HG03342 (cell line): ENCODE measurements around the gene ST6GALNAC6.

ENCODE experiments used
- ATAC-seq: cut with Tn5 transposase; IDR thresholded peaks from one replicate; pipeline ENCODE4 v1.9.1; 2021; ENCODE audit warnings: mild to moderate bottlenecking, moderate library complexity; ENCODE audit not compliant: unreplicated experiment

ST6GALNAC6 gene

DNA sequence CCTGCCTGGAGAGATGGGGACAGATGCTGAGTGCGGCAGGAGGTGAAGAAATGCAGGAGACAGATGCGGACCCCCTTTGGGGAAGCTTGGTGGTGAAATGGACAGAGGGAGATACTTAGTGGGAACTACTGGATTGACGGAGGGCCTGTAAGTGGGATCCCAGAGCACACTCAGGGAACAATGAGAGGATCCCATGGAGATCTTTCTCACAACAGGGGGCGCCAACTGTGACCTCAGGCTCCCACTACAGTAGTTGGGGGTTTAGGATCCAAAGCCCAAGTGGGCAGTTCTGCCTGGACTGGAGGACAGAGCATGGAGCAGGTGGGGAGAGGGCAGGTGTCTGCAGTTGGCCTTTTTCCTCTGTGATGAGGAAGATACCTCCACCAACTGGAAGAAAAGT lies 34.8 kb upstream of the ST6GALNAC6 start:
- ATAC-seq, result no peak

- no peak for ATAC-seq
These were observed 31.9 kb upstream of the ST6GALNAC6 start for GRCh38 chr9:127931092-127931881.

DNA sequence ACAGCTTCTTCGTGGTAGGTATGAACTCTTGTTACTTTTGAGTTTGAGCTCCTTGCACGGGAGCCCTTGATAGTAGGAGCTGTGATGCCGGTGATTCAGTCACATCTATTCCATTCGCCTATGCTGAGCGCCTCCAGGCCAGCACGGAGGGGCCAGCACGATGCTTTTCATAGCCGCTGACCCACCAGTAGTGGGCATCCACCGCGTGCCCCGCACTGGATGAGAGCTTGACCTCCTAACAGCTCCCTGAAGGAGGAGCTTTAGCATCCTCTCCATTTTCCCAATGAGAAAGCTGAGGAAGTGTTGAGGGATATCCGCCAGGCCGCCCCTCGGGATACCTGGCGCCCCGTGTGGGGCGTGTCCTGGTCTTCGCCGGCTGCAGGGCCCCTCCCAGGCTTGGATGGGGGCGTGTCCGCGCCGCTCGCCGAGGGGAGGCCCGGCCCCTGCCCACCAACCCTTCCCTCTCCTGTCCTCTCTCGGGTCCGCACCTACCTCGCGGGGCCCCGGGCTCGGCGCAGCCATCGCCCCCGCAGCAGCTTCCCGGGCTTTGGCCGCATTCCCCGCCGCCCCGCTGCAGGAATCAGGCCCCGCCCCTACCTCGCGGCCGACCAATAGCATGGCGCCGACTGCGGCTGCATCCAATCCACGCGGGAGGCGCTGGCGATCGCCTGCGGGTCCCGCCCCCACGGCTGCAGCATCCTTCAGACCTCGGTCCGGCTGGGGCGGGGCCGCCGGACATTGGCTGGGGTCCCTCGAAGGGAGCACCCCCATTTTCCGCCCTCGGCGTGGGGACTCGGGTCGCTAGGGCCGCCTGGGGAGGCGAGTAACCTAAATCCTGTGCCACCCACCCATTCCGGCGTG lies 31.1 kb upstream of the ST6GALNAC6 start, which contains the start of gene PIP5KL1:
TSS of gene PIP5KL1 (minus strand) at position 547 of the 861 bp plus-strand sequence. CDS start at position 522, 25 bp downstream.
- ATAC-seq, result peak; percentile 73

GRCh38 chr9:127929625-127929979 lies 30.2 kb upstream of the ST6GALNAC6 start:
- no peak for ATAC-seq

DNA sequence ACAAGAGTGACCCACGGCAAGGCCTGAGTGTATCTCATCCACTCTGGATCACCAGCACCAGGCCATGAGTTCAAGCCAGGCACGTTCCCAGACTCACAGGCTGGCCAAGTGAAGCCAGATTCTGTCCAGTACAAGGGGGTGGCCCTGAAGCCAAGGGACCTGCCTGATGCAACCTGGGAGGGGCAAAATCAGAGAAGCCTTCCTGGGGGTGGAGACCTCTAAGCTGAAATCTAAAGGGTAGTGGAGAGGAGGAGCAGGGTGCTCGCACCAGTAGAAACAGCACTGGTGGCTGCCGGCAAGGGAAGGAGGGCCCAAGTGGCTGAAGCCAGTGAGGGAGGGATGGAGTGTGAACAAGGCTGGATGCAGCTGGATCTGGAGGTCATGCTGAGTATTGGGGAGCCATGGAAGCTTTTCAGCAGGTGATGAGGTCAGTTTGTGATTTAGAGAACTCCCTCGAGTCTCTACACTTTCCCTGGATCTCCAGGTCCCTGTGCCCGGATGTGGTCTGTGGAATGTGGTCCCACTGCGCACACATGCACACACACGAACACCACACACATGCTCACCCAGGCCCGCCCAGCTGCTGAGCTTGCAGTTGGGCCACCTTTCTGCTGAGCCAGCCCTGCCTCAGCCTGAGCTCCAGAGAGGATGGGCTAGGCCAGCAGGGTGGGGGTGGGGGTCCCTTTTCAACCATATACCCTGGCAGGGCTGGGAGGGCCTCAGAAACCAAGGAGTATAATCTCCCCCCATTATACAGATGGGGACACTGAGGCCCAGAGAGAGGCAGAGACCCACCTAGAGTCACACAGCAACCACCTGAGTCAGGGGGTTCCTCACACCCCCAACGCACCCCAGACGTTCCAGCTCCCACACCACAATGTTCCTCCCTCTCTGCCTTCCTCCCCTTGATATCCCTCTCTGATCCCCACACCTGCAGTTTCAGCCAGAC lies 29.5 kb upstream of the ST6GALNAC6 start:
- ATAC-seq, result no peak

DNA sequence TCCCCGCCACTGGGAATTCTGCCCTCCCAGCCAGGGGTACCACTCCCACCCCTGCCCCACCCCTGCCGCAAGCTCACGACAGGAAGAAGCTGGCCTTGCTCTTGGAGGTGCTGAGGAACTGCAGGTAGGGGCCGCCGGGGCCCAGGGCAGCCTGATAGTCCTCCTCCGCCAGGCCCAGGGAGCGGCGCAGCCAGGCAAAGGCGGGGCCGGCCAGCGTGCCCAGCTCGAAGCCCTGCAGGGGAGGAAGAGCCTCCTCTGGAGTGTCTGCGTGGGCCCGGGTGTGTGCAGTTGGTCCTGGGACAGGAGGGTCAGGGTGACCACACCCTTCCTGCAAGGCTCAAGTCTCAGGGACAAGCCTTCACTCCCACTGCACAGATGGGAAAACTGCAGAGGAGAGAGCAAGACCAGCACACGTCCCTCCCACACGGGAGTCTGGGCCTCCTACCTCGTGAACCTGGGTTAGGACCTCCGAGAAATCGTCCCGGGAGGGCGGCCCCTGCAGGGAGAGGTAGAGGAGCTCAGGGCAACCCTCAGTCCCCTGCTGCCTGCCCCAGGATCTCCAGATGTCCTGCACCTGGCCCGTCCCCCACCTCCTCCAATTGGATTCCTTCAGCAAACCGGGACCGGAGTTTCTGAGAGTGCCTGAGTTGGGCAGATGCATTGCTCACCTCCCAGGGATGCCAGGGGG lies 28.7 kb upstream of the ST6GALNAC6 start:
- no peak for ATAC-seq

DNA sequence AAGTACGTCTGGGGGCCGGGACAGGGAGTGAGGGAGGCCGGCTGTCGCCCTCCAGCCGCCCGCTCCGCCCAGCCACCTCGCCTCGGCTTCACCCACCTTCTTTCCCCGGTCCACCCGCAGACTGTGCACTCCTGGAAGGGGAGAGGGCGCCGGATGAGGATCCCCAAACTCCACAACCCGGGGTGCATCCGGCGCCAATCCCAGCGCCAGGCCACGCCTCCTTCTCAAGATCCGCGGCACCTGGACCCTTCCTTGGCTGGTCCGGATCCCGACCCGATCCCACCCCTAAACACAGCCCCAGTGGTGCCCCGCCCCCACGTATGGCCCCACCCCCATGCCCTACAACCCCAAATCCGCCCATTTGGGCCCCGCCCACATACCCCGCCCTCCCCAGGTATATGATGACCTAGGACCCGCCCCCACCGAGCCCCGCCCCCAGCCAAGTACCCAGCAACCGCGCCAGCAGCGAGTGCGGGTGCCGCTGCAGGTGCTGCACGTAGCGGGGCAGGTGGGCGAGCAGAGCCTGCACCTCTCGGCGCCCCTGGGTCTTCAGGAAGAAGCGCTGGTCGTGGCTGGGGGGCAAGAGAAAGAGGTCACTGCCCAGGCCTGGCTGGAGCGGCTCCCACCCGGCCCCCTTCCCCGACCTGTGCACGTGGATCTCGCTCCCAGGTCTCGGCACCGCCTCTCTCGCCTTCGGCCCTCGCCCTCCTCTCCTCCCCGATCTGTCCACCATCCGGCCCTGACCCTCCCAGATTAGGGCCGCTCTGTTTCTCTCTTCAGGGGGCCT lies 28.0 kb upstream of the ST6GALNAC6 start:
- ATAC-seq, result no peak

DNA sequence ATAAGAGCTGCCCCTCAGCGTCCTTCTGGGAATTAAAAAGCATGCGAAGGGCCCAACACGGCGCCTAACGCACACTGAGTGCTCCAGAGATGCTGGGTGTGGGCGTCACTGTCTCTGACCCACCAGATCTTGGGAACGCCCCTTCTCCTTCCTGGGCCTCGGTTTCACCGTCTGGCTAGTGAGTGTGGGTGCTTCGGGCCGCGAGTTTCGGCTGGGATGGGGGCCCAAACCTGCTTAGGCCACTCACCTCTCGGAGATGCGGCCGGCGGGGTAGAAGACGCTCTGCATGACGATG lies 27.4 kb upstream of the ST6GALNAC6 start:
- ATAC-seq, result no peak

DNA sequence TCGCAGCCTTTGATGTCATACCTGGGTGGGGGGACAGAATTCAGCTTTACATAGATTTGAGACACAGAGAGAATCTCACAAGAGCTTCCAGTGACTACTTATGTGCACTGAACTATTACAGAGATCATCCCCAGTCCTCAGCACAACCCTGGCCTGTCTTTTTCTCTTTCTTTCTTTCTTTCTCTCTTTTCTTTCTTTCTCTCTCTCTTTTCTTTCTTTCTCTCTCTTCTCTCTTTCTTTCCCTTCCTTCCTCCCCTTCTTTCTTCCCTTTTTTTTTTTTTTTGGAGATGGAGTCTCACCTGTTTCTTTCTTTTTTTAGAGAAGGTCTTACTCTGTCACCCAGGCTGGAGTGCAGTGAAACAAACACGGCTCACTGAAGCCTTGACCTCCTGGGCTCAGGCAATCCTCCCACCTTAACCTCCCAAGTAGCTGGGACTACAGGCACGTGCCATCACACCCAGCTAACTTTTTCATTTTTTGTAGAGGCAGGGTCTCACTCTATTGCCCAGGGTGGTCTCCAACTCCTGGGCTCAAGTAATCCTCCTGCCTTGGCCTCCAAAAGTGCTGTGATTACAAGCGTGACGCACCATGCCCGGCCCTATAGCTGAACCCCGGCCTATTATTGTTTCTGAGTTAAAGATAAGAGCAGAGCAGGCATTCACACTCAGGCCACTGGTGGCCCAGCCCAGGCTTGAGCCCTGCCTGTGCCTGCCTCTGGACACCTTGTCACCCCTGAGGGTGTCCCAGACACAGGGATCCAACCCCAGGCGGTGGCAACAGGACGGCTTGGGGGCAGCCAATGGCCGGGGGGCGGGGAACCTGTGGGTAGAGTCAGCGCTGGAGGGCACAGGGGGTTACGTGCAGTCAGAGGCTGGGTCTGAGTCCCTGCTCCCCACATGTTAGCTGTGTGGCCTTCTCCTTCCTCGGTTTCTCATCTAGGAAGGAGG lies 26.8 kb upstream of the ST6GALNAC6 start:
- no peak for ATAC-seq

DNA sequence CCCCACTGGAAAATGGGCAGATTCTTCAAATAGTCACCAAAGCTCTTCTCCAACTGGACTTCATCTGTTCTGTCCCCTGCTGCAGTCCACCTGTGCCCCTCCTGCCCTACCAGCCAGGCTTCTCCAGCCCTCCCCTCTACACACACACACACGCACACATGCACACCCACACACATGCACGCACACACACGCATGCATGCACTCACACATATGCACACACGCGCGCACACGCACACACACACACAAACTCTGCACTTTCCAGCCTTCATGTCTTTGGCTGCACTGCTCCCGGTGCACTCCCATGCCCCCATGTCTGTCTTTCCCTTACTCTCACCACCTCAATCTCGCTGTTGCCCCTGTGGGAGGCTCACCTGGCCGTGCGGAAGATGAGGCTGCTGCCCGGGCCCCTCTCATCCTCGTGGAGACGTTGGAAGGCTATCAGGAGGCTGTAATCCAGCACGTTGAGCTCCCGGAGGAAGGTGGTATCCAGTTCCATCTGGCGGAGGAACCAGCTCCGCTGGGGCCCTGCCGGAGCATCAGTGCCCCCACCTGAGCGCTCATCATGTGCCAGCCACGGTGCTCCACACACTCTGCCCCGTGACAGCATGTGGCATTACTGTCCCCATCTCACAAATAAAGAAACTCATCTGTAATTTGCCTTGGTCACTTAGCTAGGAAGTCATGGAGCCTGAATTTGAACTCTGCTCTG lies 25.5 kb upstream of the ST6GALNAC6 start:
- ATAC-seq, result no peak

DNA sequence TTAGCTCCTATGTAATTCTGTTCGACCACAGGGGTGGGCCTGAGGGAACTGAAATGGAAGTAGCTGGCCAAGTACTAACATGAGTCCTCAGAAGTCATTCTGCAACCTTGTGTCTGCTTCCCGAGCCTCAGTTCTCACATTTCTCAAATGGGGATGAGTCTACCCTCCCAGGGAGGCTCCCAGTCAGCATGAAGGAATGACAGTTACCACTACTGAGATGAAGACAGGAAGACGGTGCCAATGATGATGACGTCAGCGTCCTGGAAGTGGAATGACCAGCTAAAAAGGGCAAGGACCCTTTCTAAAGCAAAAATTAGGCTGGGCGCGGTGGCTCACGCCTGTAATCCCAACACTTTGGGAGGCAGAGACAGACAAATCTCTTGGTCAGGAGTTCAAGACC lies 24.4 kb upstream of the ST6GALNAC6 start:
- ATAC-seq, result no peak

GRCh38 chr9:127923046-127923445 lies 23.6 kb upstream of the ST6GALNAC6 start:
- no peak for ATAC-seq

- ATAC-seq, result no peak
These were observed 22.2 kb upstream of the ST6GALNAC6 start for GRCh38 chr9:127921557-127922120.

DNA sequence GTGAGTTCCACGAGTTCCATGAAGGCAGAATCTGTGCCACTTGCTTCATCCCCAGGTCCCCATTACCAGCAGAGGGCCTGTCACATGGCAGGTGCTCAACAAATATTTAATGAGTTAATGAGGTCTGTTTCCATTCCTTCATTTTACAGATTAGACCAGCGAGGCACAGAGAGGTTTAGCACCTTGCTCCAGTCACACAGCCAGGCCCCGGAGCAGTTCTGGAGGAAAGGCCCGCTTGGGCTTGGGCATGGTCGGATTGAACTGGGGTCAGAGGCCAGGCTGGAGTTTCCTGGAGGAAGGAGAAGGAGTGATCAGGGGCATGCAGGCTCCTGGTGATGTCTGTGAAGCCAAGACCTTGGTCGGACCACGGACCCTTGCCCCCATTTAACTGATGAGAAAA lies 21.4 kb upstream of the ST6GALNAC6 start:
- no peak for ATAC-seq

- no peak for ATAC-seq
These were observed 19.9 kb upstream of the ST6GALNAC6 start for GRCh38 chr9:127919253-127919815.

DNA sequence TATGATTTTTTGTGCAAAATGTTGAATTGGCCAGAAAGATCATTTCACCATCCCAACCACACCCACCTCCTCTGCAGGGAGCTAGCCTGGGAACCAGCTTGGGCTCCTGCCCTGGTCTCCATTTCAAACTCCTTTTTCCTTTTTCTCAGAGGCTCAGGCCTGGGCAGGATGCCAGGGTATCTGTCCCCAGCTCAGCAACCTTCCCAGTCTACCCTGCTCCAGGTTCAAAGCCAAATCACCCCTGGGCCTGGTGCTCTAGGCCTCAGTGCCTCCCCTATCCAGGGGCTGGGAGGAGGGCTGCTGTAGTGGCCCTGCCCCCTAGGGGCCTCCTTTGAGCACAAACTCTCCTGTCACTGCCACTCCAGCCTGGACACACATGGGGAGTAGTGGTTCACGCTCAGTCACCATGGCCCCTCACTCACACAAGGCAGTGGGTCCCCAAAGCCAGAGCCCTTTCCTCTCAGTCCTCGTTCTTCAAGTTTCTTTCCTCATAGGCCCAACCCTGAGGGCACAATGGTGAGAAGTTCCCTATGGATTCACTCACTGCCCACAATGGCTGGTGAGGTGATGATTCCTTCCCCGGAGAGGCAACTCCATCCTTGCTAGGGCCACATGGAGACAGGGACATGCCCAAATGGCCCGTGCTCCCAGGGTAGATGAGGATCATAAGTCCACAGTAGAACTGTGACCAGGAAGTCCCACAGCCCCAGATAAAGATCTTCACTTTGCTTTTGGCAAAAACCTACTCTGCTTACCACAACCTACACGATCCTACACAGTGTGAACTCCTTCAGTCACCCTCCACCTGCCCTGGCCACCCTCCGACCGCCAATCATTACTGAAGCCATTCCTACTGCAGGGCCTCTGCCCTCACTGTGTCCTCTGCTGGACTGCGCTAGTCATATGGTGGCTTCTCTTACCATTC lies 19.0 kb upstream of the ST6GALNAC6 start:
- ATAC-seq, result no peak
